Testis (tissue), 2 donors: ENCODE measurements around the gene SLC37A1.

Experiments used
- CTCF ChIP-seq, 3 experiments: fragments of 450-650 bp in 2 of 3; fragments of 200-600 bp in 1 of 3; sonication (generic) in 1 of 3; IDR thresholded peaks; one replicate each; pipeline ENCODE4 v1.5.1; 2016 to 2019; ENCODE audit warnings: antibody characterized with exemption in 3 of 3, mild to moderate bottlenecking in 2 of 3, moderate library complexity in 1 of 3
- POLR2A ChIP-seq: fragments of 450-650 bp; IDR thresholded peaks from one replicate; pipeline ENCODE4 v1.6.1; 2017; ENCODE audit warnings: antibody characterized with exemption, mild to moderate bottlenecking, moderate library complexity

DNA sequence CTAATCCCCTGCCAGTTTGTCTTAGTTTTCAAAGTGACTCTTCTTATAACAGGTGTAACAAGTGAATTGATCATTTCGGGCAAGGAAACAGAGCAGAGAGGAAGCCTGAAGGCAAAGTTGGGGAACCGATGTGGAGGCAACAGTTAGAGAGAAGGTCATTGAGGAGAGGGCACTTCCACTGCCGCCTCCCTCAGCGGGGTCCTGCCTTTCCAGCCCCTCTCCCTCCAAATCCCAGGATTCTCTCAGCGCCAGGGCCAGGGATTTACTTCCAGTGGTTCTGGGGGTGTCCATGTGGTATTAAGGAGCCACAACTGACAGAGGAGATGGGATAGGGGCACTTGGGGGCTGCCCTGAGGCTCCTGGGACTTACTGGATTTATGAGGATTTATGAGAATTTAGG lies 100.1 kb downstream of the SLC37A1 start:
- no peak for TF ChIP-seq CTCF (IDR thresholded peaks at IDR 0.05)
- TF ChIP-seq POLR2A, result no peak
